GM18517 (cell line): ENCODE data around the gene PCBP2.
"Not testable (repeated sequence)": the region's sequence is repeated elsewhere in the genome, so short reads cannot be mapped to it uniquely, and the experiment has no call there.

Source experiments
- ATAC-seq: cut with Tn5 transposase; IDR thresholded peaks from one replicate; pipeline ENCODE4 v1.9.1; 2021; ENCODE audit warnings: mild to moderate bottlenecking, moderate library complexity; ENCODE audit not compliant: unreplicated experiment

The PCBP2 gene

DNA sequence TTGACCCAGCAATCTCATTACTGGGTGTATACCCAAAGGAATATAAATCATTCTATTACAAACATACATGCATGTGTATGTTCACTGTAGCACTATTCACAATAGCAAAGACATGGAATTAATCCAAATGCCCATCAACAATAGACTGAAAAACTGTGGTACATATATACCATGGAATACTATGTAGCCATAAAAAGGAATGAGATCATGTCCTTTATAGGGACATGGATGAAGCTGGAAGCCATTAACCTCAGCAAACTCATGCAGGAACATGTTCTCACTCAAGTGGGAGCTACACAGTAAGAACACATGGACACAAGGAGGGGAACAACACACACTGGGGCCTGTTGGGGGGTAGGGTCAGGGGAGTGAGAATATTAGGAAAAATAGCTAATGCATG lies 12.3 kb upstream of the PCBP2 start:
- not testable (repeated sequence) for ATAC-seq

DNA sequence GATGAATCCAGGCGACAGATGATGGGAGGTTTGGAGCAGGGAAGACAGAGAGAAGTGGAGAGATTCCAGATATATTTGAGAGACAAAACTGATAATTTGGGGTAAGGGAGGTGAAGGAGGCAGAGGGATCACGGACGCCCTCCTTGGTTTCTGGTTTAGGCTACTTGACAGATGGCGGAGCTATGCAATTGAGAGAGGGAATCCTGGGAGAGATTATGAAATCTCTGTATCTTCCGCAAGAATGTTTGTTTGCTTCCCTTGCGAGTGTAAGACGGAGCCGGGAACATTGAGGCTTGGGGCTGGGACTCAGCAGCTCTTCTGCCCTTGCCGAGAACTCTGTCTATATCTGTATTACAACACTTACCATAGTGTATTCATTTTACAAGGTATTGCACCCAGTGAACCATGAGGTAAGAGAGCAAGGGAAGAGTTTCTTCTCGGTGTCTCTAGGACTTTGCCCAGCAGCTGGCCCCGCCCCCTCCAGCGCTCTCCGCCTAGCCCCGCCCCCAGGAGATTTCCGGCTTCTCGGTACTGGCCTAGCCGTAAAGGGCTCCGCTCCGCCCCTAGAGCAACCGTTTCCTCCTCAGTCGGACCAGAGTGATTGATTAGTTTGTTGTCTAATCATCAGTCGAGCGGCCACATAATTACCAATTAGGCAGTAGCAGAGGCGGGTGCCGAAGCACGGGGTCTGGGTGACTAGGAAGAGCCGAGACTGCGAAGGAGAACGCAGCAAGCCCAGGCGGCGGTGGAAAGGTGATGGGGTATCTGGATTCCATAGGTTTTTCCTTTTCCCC lies 10.7 kb upstream of the PCBP2 start, which contains the start of gene PRR13:
Gene PRR13 (plus strand): TSS at position 695 of the 794 bp plus-strand sequence. CDS start 981 bp downstream, outside the sequence.
- ATAC-seq: peak; percentile 90

DNA sequence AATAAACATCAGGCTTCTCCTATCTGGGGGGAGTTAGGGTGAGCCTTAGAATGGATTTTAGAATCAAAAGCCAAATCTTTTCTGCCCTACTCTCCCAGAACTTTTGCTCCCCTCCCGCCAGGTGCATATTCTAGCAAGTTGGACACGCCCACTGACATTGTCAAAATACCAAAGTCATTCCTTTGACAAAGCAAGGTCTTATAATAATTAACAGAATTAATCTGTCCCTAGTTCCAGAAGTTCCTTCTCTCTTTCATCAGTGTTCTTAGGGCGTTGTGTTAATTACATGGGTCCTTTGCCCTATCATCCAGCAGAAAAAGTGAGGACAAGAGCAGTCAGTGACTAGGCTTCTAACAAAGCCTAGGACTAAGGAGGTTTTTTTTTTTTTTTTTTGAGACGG lies 7.9 kb upstream of the PCBP2 start:
- no peak for ATAC-seq

DNA sequence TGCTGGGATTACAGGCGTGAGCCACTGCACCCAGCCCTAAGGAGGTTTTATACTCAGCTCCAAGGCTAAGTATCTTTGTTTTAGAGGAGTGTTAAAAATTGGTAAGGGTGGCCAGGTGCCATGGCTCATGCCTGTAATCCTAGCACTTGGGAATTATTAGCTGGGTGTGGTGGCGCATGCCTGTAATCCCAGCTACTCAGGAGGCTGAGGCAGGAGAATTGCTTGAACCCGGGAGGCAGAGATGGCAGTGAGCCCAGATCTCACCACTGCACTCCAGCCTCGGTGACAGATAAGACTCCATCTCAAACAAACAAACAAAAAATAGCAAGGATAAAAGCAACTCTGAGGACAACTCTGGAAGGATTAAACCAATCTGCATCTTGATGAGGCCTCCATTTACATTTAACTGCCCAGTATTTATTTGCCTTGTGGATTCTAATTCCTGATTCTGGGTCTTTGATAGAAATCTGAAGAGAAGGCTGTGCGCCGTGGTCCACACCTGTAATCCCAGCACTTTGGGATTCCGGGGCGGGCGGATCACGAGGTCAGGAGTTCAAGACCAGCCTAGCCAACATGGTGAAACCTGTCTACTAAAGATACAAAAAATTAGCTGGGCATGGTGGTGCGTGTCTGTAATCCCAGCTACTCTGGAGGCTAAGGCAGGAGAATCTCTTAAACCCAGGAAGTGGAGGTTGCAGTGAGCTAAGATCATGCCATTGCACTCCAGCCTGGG lies 7.1 kb upstream of the PCBP2 start:
- not testable (repeated sequence) for ATAC-seq

DNA sequence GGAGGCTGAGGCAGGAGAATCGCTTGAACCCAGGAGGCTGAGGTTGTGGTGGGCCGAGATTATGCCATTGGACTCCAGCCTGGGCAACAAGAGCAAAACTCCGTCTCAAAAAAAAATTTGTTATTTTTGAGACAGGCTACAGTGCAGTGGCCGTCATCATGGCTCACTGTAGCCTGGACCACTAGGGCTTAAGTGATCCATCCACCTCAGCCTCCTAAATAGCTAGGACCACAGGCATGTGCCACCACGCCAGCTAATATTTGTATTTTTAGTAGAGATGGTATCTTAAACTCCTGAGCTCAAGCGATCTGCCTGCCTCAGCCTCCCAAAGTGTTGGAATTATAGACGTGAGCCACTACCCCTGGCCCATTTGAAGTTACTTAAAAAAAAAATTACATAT lies 966 bp upstream of the PCBP2 start:
- no peak for ATAC-seq

DNA sequence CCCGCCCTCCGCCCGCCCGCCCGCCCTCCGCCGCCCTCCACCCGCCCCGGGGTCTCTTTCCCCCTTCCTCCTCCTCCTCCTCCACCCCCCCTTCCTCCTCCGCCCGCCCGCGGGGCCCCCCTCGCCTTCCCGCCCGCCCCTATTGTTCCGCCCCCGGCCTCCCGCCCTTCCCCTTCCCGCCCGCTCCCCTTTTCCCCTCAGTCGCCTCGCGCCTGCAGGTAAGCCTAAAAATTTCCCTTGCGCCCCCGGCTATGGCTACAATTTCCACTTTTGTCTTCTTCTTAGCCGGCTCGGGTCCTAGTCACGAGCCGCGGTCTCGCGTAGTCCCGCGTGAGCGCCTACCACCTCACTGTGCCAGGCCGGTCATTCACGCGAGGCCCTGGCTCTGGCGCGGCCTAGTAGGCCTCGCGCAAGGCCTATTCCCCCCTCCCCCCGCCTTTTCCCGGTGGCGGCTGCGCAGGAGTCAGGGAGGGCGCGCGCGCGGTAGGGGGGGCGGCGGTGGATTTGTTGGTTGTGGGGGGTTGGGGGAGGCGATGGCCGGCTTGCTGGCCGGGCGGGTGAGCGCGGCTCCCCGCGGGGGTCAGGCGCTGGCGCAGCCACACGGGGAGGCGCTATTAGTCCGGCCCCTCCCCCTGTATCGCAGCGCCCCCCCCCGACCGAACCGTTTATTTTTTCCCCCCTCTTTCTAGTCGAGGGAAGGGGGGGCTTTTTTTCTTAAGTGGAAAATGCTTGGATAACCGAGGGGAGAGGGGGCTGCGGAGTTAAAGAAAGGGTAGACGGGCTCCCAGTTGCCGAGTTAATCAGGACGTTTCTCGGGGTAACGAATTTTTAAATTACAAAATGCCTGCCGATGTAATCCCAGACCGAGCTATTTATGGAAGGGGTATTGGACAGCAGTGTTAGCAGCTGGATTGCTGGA lies 516 bp downstream of the PCBP2 start:
- no peak for ATAC-seq

DNA sequence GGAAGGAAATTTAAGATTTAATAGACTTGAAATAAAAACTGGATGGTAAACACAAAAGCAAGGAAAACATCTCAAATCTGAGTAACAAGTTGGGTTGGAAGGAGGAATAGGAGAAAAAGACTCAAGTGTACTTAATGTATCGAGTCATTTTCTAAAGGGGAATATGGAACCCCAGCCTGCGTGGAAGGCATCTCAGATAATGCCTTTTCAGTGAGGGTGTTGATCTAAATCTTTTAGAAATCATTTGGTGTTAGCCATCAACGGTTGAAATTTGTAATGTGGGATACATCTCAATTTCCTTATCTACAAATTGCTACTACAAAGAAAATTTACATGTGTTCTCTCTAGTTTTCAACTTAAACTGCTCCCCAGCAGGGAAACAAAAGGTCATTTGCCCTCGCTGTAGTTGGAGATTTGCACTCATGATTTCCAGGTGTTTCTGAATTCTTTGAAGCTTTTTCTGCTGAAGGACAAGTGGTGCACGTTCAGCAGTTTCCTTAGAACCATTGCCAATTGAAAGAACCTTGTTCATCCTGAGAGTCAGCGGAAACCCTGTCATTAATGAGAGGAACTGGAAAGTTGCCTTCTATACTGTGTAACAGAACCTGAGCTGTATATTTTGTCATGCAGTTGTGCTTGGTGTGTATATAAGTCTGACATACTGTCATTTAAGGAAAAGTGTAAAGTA lies 2.2 kb downstream of the PCBP2 start:
- no peak for ATAC-seq

DNA sequence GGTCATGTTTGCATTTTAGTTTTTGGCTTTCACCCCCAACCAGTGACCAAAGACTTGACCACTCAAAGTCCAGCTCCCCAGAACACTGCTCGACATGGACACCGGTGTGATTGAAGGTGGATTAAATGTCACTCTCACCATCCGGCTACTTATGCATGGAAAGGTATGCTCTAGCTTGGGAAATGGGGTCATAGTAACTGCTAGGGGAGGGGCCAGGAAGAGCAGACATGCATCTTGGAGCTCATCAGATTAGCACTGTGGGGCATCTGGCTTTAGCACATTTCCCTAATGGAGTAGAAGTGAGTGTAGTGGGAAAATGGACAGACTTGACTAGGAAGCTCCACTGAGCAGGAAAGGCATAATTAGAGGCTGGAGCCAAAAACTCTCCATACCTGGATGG lies 2.8 kb downstream of the PCBP2 start:
- no peak for ATAC-seq

DNA sequence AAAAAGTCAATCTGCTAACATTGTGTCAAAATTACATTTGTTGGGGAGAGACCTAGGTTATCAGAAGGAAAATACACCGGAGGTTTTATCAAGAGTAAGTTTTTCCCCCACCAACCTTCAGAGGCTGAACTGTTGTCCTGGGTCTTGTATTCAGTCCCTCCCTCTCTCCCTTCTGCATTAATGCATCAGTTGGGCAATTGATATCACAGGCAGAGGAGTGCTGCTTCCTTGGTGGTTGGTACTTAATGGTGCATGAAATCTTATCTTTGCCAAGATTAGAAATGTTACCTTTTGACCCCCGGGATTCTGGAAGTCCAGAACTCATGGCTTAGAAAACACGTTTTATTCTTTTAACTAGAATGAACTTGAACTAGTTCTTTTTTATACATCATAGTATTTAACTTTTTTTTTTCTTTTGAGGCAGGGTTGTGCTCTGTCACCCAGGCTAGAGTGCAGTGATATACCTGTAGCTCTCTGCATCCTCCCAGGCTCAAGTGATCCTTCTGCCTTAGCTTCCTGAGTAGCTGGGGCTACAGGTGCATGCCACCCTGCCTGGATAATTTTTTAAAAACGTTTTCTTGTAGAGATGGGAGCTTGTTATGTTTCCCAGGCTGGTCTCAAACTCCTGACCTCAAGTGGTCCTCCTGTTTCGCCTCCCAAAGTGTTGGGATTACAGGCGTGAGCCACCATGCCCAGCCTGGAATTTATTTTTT lies 4.9 kb downstream of the PCBP2 start:
- no peak for ATAC-seq

DNA sequence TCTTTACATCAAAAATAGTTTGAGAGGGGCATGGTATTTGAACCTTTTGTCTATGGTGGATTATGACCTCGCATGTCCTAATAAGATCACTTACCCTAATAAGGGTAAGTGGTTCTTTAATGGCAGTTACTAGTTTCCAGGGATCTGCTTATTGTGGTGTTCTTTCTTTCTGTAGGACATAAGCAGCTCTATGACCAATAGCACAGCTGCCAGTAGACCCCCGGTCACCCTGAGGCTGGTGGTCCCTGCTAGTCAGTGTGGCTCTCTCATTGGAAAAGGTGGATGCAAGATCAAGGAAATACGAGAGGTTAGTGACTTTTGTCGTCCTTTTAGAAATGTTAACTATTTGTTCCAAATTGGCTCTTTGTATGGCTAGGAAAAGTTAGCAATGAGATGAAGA lies 7.2 kb downstream of the PCBP2 start:
- ATAC-seq: no peak

DNA sequence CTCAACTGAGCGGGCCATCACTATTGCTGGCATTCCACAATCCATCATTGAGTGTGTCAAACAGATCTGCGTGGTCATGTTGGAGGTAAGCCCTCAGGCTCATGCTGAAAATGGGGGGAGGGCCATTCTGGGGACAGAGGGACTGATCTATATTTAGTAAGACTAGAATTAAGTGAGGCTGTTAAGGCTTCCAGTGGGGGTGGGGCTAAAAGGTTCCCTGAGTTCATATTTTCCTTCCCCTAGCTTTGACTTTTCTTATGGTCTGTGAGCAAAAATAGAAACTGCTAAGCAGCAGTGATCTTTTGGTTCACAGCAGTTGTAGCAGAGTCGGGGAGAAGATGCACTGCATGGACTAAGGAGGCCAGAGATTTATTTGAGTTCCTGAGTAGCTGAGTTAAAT lies 9.2 kb downstream of the PCBP2 start:
- ATAC-seq: no peak

DNA sequence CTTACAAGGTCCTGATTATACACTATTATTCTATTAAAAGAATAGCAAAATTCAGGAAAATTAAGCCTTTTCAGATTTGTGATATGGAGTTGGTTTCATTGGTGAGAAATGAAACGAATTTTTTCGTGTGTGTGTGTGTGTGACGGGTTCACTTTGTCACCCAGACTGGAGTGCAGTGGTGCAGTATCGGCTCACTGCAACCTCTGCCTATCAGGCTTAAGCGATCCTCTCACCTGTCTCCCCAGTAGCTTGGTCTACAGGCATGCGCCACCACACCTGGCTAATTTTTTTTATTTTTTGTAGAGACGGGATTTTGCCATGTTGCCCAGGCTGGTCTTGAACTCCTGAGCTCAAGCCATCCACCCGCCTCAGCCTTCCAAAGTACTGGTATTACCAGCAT lies 9.7 kb downstream of the PCBP2 start:
- no peak for ATAC-seq

DNA sequence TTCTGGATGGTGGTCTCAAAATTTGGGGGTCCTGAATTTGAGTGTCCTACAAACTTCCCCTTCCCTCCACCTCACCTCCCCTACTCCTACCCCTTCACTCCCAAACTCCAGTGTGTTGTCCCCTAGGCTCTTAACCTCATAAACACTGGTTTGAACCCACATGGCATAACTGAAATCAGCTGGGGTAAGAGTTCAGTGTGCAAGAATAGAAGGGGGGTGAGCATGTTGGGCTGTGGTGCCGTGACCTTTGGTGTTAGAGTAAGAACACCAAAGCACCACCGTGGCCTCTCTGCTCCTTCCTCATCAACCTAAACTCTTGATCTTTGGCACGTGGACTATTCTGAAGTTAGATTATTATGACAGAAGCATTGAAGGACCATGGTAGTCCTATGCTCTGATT lies 11.0 kb downstream of the PCBP2 start:
- no peak for ATAC-seq

DNA sequence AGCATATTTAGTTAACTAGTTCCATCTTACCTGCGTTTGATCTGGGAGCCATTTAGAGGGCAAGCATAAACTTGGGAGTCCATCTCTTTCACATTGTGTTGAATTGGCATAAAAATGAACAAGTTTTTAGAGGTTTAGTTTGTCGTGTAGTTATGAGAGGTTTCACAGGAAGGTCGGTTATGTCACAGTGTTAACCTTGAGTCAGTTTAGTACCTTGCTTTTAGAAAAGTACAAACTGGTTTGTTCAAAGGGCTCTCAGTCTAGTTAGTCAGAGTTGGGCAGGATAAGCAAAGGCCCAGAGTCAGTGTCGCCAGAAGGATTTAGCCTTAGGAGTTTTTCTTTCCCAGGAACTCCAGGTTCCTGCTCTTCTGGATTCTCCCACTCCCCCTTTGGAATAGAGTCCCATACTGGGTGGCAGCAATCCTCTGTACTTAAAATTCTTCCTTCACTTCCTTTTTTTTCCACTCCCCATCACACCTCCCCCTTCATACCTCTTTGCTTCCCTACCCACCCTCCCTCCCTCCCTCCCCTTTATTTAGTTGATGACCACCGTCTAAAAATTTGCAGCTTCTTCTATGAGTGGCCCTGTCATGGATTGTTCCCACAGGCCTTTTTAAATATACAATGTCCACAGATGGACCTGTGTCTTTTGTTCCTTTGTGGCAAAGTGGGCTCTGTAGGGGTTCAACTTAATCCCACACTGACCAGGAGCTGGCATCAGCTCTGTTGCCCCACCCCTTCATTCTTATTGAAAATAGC lies 12.1 kb downstream of the PCBP2 start:
- no peak for ATAC-seq

DNA sequence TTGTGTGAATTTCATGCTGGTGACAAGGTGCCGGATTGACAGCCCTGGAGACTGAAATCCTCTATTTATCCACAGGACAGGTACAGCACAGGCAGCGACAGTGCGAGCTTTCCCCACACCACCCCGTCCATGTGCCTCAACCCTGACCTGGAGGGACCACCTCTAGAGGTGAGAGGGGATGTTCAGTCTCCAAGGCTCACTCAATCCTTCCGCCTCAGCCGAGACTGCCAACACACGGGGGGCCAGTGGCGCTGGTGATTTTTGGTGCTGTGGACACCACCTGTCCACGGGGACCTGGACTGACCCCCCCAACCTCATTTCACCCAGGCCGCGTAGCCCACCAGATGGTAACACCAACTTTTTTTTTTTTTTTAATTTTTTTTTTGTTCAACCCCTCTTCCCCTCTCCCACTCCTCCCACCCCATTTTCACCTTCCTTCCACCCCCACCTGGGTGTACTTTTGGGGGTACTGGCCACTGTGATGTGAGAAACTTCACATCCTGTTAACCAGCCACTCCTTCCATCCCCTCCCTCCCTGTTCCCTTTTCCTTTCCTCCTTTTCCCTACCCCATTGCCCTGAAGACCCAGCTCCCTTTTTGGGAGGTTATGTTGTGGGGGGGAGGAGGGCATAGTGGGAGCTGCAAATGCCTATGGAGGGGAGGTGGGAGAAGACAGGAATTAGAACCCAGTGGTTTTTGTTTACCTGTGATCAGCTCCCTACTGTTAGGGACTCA lies 12.9 kb downstream of the PCBP2 start:
- no peak for ATAC-seq

DNA sequence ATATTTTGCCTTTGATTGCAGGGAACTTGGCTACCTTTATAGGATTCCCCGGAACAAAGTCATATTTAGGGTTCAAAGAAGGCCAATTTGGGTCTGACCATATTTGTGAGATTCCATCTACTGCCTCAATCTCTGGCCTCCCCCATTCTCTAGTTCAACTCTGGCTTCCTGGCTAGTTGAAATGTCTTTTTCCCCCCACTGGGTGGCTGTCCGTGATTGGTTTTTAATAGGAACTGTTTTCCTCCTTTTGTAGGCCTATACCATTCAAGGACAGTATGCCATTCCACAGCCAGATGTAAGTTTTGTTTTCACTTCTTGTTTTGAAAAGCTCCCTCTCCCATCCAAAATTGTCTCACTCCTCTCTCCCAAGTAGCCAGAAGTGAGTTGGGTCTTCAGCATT lies 13.8 kb downstream of the PCBP2 start:
- no peak for ATAC-seq

DNA sequence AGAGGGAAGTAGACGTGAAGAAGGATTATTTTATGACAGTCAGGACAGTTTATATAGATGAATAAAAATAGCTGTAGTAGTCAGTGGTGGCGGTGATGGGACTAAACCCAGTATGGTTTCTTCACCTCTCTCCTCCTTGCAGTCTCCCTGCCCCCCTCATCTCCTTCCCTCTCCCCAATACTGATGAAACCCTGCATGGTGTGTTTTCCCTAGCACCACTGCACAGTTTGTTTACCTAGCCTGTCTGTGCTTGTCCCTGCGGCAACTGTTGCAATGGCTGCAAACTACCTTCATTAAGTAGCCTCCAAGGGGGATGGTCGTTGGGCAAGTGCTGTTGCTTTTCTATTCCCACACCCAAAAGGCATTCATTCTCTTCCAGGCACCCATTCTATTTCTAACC lies 14.7 kb downstream of the PCBP2 start:
- no peak for ATAC-seq

DNA sequence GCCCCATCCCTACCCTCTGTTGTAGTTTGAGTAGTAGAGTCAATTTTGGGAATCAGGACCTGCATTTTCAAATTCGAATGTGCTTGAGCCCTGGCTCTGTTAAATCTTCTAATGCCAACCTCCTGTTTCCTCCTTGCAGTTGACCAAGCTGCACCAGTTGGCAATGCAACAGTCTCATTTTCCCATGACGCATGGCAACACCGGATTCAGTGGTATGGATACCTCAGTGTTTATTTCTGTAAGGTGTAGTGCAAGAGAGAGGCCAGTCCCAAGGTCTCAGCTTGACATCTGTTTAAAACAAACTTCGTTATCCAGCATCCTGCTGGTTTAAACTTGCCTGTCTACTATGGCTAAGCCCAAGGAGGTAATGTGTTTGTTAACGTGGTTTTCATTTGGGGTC lies 15.2 kb downstream of the PCBP2 start:
- no peak for ATAC-seq

DNA sequence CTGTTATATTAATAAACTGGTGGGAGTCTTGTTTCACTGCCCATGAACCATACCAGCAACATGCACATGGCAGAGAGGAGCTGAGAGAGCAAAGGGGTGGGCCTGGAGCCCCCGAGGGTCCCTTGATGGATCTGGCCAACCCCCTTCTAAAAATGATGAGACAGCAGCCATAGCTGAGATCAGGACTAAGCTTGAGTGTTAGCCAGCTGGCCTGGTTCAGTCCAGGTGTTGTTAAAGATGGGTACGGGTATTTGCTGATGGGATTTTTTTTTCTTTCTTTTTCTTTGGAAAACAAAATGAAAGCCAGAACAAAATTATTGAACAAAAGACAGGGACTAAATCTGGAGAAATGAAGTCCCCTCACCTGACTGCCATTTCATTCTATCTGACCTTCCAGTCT lies 16.0 kb downstream of the PCBP2 start:
- ATAC-seq: no peak
